Right ventricle myocardium superior (tissue), 1 donor: ENCODE data around the gene CD68. TPM values are rescaled to one million over a fixed set of nuclear protein-coding genes. Genes with fewer than 3 reads are reported as not detected.

ENCODE experiments used
- ATAC-seq: fragments of 200-7000 bp; cut with Tn5 transposase; one replicate; pipeline ENCODE4 v1.9.1; 2020; ENCODE audit warnings: mild to moderate bottlenecking; ENCODE audit not compliant: poor library complexity
- DNase-seq: peaks from one replicate; pipeline ENCODE4 v3.0.0-alpha.2; 2020
- intact Hi-C: fragments of 100-400 bp; cut with DNase I; formaldehyde crosslinking; loops from one replicate; pipeline ENCODE4 v1.11.2; 2022
- long read RNA-seq: library from polyadenylated mRNA; unstranded; transcript quantifications from one replicate; pipeline ENCODE4 v2.0.0, GENCODE V29; 2021
- total RNA-seq: library from RNA; stranded (reverse); fragmentation: NEBNext Ultra II Directional; extraction: Animal tissue kit (Norgen Biotek cat#: 25700); gene quantifications from one replicate; pipeline ENCODE4 v1.2.1, GENCODE V29; 2021
- donor health status: DM: no; HTN: yes; CAD: no; lungs with severe emphysema.

The CD68 gene
- 32.0 TPM for total RNA-seq
- long read RNA-seq, transcript CD68-201 (6 exons, 1,878 nt), result major isoform, 50 of 60 reads
- long read RNA-seq, partial matches to known transcripts, result 4 of 60 reads
- long read RNA-seq, other reads (novel, unspliced or antisense), result 3 of 60 reads

GRCh38 chr17:7579001-7579833 lies at the start of gene CD68:
TSS of gene CD68 (plus strand) at chr17:7579638. CDS start at chr17:7579678, 40 bp downstream.
- DNase-seq, result peak; percentile 74
- intact Hi-C loops, result no loop called here
- ATAC-seq, result peak; percentile 35

GRCh38 chr17:7530023-7530900 lies 49.2 kb upstream of the CD68 start:
- ATAC-seq (no peak), DNase-seq (no peak)
- intact Hi-C loops, result no loop called here

GRCh38 chr17:7538050-7538449 lies 41.4 kb upstream of the CD68 start:
- ATAC-seq (no peak), DNase-seq (no peak)
- intact Hi-C loops, result no loop called here

GRCh38 chr17:7538891-7539545 lies 40.4 kb upstream of the CD68 start:
- DNase-seq (no peak), ATAC-seq (no peak)
- intact Hi-C loops, result no loop called here

GRCh38 chr17:7541074-7541621 lies 38.3 kb upstream of the CD68 start:
- no peak for ATAC-seq
- intact Hi-C loops, result no loop called here
- DNase-seq, result no peak

- no peak for ATAC-seq
Measured at GRCh38 chr17:7544911-7545310, 34.5 kb upstream of the CD68 start.

GRCh38 chr17:7548585-7549400 lies 30.6 kb upstream of the CD68 start, which contains the start of gene TNFSF12:
TSS of gene TNFSF12 (plus strand) at chr17:7549058. CDS start at chr17:7549154, 96 bp downstream.
- intact Hi-C loops, result no loop called here
- DNase-seq (peak; percentile 85), ATAC-seq (peak; percentile 90)

More at GRCh38 chr17:7544911-7545310, 34.5 kb upstream of the CD68 start:
- intact Hi-C loops, result no loop called here
- DNase-seq, result no peak

- no peak for DNase-seq
- ATAC-seq, result peak; percentile 58
- intact Hi-C loops, result no loop called here
Measured at GRCh38 chr17:7549401-7550055, 29.9 kb upstream of the CD68 start.

- intact Hi-C loops, result no loop called here
- DNase-seq, result no peak
- ATAC-seq, result no peak
Measured at GRCh38 chr17:7550344-7550743, 29.1 kb upstream of the CD68 start.

GRCh38 chr17:7551396-7551795 lies 28.0 kb upstream of the CD68 start:
- intact Hi-C loops, result no loop called here
- no peak for ATAC-seq
- DNase-seq, result no peak

GRCh38 chr17:7552621-7553051 lies 26.8 kb upstream of the CD68 start:
- intact Hi-C loops, result no loop called here
- ATAC-seq (no peak), DNase-seq (no peak)

GRCh38 chr17:7553356-7553755 lies 26.1 kb upstream of the CD68 start:
- ATAC-seq, result no peak
- no peak for DNase-seq
- intact Hi-C loops, result no loop called here

GRCh38 chr17:7555320-7555948 lies 24.0 kb upstream of the CD68 start:
- ATAC-seq, result no peak
- intact Hi-C loops, result loop anchor here (5.0 kb wide), 2 partner anchors 43 to 243 kb away; no protein-coding TSS in a partner anchor

GRCh38 chr17:7556627-7557026 lies 22.8 kb upstream of the CD68 start:
- intact Hi-C loops, result loop anchor here (5.0 kb wide), 2 partner anchors 44 to 244 kb away; no protein-coding TSS in a partner anchor
- ATAC-seq (no peak), DNase-seq (no peak)

More at GRCh38 chr17:7555320-7555948, 24.0 kb upstream of the CD68 start:
- no peak for DNase-seq

- ATAC-seq (no peak), DNase-seq (no peak)
- intact Hi-C loops, result loop anchor here (5.0 kb wide), 2 partner anchors 45 to 245 kb away; no protein-coding TSS in a partner anchor
Measured at GRCh38 chr17:7557147-7557764, 22.2 kb upstream of the CD68 start.
